SW 1271 (cell line): ENCODE measurements around the gene CFDP1.
"Not testable (repeated sequence)": the region's sequence is repeated elsewhere in the genome, so short reads cannot be mapped to it uniquely, and the experiment has no call there.

Experiments used
- DNase-seq, 2 experiments: peaks; one replicate each; lab custom pipeline; 2025; lab: John Stamatoyannopoulos, UW

CFDP1 gene

GRCh38 chr16:75458439-75458838 is 25.1 kb upstream of the CFDP1 start:
- no peak for DNase-seq

GRCh38 chr16:75458029-75458428 is 24.7 kb upstream of the CFDP1 start:
- no peak for DNase-seq

GRCh38 chr16:75457485-75458021 is 24.2 kb upstream of the CFDP1 start:
- no peak for DNase-seq

GRCh38 chr16:75456971-75457370 is 23.7 kb upstream of the CFDP1 start:
- no peak for DNase-seq

- not testable (repeated sequence) for DNase-seq
Observed at GRCh38 chr16:75456486-75456885, 23.2 kb upstream of the CFDP1 start.

- no peak for DNase-seq
Observed at GRCh38 chr16:75455677-75456076, 22.4 kb upstream of the CFDP1 start.

- DNase-seq = no peak
Observed at GRCh38 chr16:75452464-75453190, 19.3 kb upstream of the CFDP1 start.

- DNase-seq = no peak
Observed at GRCh38 chr16:75446416-75446815, 13.1 kb upstream of the CFDP1 start.

- no peak for DNase-seq
Observed at GRCh38 chr16:75445298-75445697, 12.0 kb upstream of the CFDP1 start.

GRCh38 chr16:75443298-75443697 is 10.0 kb upstream of the CFDP1 start:
- no peak for DNase-seq

GRCh38 chr16:75433732-75434413 is 570 bp upstream of the CFDP1 start:
- DNase-seq = peak; percentile 65 to 94

- no peak for DNase-seq
Observed at GRCh38 chr16:75429621-75430403, 3.5 kb downstream of the CFDP1 start.

GRCh38 chr16:75426524-75426923 is 6.8 kb downstream of the CFDP1 start:
- DNase-seq = not testable (repeated sequence)

GRCh38 chr16:75424105-75424762 is 9.1 kb downstream of the CFDP1 start:
- not testable (repeated sequence) for DNase-seq

GRCh38 chr16:75423723-75424104 is 9.6 kb downstream of the CFDP1 start:
- DNase-seq = no peak

- no peak for DNase-seq
Observed at GRCh38 chr16:75421820-75422126, 11.5 kb downstream of the CFDP1 start.

GRCh38 chr16:75420987-75421819 is 12.1 kb downstream of the CFDP1 start:
- DNase-seq = no peak

GRCh38 chr16:75416904-75417565 is 16.3 kb downstream of the CFDP1 start:
- DNase-seq = no peak

- no peak for DNase-seq
Observed at GRCh38 chr16:75415169-75415905, 18.0 kb downstream of the CFDP1 start.

- DNase-seq = no peak
Observed at GRCh38 chr16:75413951-75414350, 19.4 kb downstream of the CFDP1 start.
